Mucosa of gallbladder (tissue), 1 donor: ENCODE measurements around the gene ATP6V0E2. TPM values are rescaled to one million over a fixed set of nuclear protein-coding genes. Genes with fewer than 3 reads are reported as not detected.
"Not testable (repeated sequence)": the region's sequence is repeated elsewhere in the genome, so short reads cannot be mapped to it uniquely, and the experiment has no call there.

ENCODE experiments used
- DNase-seq: peaks from one replicate; pipeline ENCODE4 v3.0.0-alpha.2; 2020; ENCODE audit warnings: low spot score
- total RNA-seq: library from RNA; stranded (reverse); gene quantifications from one replicate; pipeline ENCODE4 v1.2.1, GENCODE V29; 2021
- donor health status: DM: no; HTN: no; CAD: no.

The ATP6V0E2 gene
- total RNA-seq, 1 donor from 2014 or later, result 47.0 TPM

DNA sequence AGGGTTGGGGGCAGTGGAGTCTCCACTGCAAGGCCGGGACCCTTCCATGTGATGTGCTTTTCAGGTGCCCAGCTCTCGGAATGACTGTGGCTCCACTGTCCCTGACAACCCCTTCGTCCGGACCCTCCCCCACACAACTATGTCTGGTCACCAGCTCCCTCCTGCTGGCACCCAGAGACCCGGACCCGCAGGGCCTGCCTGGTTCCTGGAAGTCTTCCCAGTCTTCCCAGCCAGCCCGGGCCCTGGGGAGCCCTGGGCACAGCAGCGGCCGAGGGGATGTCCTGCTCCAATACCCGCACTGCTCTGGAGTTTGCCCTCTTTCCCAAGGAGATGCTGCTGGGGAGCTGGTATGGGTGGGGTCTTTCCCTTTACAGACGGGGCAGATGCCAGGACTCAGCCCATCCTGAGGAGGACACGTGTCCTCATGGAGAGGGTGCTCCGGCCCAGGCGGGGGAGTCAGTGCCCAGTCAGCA is 5.5 kb downstream of the ATP6V0E2 start:
- DNase-seq, result peak; percentile 9

GRCh38 chr7:149879766-149880637 is 6.2 kb downstream of the ATP6V0E2 start:
- DNase-seq, result peak; percentile 6

- peak; percentile 9 for DNase-seq
Observed at GRCh38 chr7:149880638-149881311, 7.0 kb downstream of the ATP6V0E2 start.

DNA sequence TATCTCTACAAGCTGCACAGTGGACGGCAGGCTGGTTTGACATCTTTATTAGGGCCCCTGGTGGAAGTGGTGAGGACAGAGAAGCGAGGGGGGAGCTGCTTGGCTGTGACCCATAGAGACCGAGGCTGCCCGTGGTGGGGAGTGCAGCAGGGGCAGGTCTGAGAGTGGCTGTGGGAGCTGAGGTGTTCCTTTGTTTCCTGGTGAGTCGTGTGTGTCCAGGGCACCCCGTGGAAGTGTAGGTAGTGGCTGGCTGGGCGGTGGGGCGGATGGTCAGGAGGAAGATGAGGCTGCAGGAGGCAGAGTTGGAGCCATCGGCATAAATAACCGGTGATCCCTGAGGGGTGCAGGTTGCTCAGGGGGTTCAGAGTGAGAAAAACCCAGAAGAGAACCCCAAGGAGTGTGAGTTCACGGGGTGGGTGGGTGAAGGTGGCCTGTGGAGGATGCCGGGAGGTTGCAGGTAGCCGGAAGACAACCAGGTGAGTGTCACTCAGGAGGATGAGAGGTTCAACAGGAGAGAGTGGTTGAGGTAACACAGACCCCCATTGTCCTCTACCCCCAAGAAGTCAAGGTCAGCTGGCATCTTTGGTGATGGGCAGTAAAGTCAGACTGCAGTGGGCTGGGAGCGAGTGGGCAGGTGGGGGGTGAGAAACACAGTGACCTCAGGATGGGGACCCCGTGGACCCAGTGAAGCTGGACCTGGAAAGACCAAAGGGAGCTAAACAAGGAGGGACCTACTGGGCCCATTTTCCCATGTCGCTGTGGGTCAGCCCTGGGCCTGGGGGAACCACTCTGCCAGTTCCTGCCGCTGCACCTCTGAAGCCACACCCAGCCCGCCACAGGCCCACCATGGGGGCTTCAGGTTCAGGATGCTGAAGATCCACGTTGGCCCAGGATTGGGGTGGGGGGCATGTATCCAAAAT is 7.8 kb downstream of the ATP6V0E2 start:
- peak; percentile 8 for DNase-seq

GRCh38 chr7:149882248-149883047 is 8.7 kb downstream of the ATP6V0E2 start:
- DNase-seq, result peak; percentile 9

GRCh38 chr7:149883048-149883438 is 9.3 kb downstream of the ATP6V0E2 start:
- DNase-seq, result no peak

GRCh38 chr7:149883452-149883861 is 9.7 kb downstream of the ATP6V0E2 start:
- peak; percentile 63 for DNase-seq

DNA sequence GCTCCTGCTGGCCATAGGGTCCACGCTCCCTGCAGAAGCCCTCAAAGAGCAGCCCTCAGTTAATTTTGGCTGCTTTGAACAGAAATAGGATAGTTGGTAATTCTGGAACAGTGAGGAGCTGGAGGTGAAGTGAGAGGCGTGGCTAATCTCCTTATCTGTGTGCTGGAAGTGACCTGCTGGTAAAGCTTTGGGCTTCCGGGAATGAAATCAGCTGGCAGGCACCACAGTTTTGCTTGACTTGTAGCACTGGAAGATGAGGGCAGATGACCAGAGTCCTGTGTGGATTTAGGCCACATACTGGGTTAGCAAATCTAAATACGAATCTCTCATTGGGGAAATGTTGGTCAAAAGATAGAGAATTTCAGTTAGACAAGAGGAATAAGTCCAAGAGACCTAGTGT is 10.2 kb downstream of the ATP6V0E2 start:
- peak; percentile 38 for DNase-seq

- peak; percentile 8 for DNase-seq
Observed at GRCh38 chr7:149884541-149884940, 10.8 kb downstream of the ATP6V0E2 start.

DNA sequence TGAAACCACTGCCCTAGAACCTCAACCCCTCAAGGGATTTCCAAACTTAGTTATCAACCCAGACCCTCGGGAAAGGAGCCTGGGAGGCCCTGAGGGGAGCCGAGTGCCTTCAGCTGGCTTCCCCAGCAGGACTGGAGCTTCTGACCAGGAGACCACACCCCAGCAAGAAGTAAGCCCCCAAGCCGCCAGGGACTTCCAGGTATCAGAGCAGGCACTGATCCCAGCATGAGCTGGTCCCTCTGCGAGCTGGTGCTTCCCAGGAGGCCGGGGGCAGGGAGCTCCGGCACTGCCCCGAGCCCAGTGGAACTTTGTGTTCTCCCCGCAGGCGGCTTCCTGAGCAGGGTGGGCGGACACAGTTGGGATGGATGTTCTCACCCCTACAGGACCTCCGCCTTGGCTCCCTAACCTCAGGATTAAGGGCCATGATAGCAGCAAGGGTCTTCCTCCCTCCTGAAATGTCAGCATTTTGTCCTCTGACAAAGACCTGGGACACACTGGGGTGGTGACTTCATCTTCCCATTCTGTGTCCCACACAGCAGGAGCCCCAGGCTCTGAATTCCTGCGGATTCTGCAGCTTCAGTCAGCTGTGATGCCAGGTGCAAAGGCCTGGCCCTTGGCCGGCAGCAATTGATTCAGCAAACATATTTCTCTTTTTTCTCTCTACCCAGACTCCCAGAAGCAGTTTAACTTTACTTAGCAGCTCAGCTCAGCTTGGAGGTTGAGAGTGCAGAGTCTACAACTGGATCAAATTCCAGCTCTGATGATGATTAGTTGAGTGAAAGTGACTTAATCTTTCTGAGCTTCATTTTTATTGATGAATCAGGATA is 11.6 kb downstream of the ATP6V0E2 start:
- no peak for DNase-seq

- no peak for DNase-seq
Observed at GRCh38 chr7:149886018-149886415, 12.2 kb downstream of the ATP6V0E2 start.

GRCh38 chr7:149887311-149887710 is 13.5 kb downstream of the ATP6V0E2 start:
- no peak for DNase-seq

- not testable (repeated sequence) for DNase-seq
Observed at GRCh38 chr7:149890715-149891114, 16.9 kb downstream of the ATP6V0E2 start.

GRCh38 chr7:149894957-149895356 is 21.2 kb downstream of the ATP6V0E2 start:
- not testable (repeated sequence) for DNase-seq

GRCh38 chr7:149907776-149908376 is 34.1 kb downstream of the ATP6V0E2 start:
- DNase-seq, result not testable (repeated sequence)

DNA sequence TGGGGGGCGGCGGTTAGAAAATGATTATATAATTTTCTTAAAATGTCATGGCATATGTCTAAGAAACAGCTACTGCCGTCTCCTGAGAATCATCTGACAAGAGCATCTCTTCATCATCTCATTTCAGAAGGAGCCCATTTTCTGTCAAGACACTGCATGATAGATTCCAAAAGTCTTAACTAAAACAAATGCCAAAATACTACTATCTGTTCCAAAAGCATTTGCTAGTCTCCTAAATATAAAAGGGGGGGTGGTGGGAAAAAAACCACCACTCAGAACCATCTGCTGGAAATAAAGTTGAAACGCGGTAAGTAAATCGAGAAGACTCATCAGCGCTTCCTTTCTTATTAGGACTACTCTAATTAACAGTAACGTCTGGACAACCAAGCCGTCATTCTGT is 36.5 kb downstream of the ATP6V0E2 start:
- DNase-seq, result not testable (repeated sequence)

GRCh38 chr7:149912126-149912525 is 38.4 kb downstream of the ATP6V0E2 start:
- not testable (repeated sequence) for DNase-seq

GRCh38 chr7:149926414-149926813 is 52.6 kb downstream of the ATP6V0E2 start:
- DNase-seq, result not testable (repeated sequence)
